22Rv1 (cell line): ENCODE data around the gene SLC15A1.

Source experiments
- ZFX ChIP-seq: fragments of 450-650 bp; IDR thresholded peaks from 2 replicates; pipeline ENCODE4 v1.6.1; 2017; ENCODE audit warnings: antibody characterized with exemption, borderline replicate concordance
- TF ChIP-seq, protein P1 (sequence below): fragments of 450-650 bp; IDR thresholded peaks from 2 replicates; pipeline ENCODE4 v1.5.1; 2017; ENCODE audit warnings: mild to moderate bottlenecking

DNA sequence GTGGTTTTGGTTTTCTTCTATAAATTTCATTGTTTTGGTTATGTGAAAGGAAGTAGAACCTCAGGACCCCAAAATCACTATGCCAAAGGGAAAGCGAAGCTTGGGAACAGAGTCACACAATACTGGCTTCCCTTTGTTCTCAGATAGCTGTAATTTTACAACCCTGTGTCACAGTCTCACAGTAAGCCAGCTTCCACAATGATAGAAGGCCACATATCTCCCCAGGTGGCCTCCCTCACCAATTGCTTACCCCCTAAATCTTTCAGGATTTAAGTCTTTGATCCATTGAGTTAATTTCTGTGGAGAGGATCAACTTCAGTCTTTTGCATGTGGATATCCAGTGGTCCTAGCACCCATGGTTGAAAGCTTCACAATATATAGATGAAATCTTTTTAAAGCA lies 58.7 kb downstream of the SLC15A1 start:
- TF ChIP-seq, protein P1, sequence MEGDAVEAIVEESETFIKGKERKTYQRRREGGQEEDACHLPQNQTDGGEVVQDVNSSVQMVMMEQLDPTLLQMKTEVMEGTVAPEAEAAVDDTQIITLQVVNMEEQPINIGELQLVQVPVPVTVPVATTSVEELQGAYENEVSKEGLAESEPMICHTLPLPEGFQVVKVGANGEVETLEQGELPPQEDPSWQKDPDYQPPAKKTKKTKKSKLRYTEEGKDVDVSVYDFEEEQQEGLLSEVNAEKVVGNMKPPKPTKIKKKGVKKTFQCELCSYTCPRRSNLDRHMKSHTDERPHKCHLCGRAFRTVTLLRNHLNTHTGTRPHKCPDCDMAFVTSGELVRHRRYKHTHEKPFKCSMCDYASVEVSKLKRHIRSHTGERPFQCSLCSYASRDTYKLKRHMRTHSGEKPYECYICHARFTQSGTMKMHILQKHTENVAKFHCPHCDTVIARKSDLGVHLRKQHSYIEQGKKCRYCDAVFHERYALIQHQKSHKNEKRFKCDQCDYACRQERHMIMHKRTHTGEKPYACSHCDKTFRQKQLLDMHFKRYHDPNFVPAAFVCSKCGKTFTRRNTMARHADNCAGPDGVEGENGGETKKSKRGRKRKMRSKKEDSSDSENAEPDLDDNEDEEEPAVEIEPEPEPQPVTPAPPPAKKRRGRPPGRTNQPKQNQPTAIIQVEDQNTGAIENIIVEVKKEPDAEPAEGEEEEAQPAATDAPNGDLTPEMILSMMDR = no peak
- TF ChIP-seq ZFX = no peak
